Glutamatergic neuron (in vitro differentiated cells): Measurements from ENCODE around the gene ABCA1. TPM values are rescaled to one million over a fixed set of nuclear protein-coding genes. Genes with fewer than 3 reads are reported as not detected.
A peak's percentile ranks its signal among the peaks of the same experiment; 100 is the strongest.

ENCODE experiments used
- DNase-seq: peaks from one replicate; pipeline ENCODE4 v3.0.0; 2022
- H3K27ac Mint-ChIP-seq: one replicate; pipeline ENCODE4 v1.8.0; 2020; ENCODE audit warnings: mild to moderate bottlenecking, mixed read lengths, inconsistent platforms; ENCODE audit not compliant: unreplicated experiment
- H3K27me3 Mint-ChIP-seq: one replicate; pipeline ENCODE4 v1.8.0; 2020; ENCODE audit warnings: mild to moderate bottlenecking, moderate library complexity, mixed read lengths, inconsistent platforms; ENCODE audit not compliant: unreplicated experiment
- H3K36me3 Mint-ChIP-seq: one replicate; pipeline ENCODE4 v1.8.0; 2020; ENCODE audit warnings: mild to moderate bottlenecking, mixed read lengths, inconsistent platforms; ENCODE audit not compliant: unreplicated experiment
- H3K4me1 Mint-ChIP-seq: one replicate; pipeline ENCODE4 v1.8.0; 2020; ENCODE audit warnings: mild to moderate bottlenecking, low read depth, mixed read lengths, inconsistent platforms; ENCODE audit not compliant: unreplicated experiment
- H3K4me3 Mint-ChIP-seq: one replicate; pipeline ENCODE4 v1.8.0; 2020; ENCODE audit warnings: mild to moderate bottlenecking, mixed read lengths, inconsistent platforms; ENCODE audit not compliant: unreplicated experiment
- H3K9me3 Mint-ChIP-seq: one replicate; pipeline ENCODE4 v1.8.0; 2020; ENCODE audit warnings: mild to moderate bottlenecking, moderate library complexity, mixed read lengths, inconsistent platforms; ENCODE audit not compliant: unreplicated experiment
- CTCF ChIP-seq: fragments of 200-600 bp; sonication (generic); IDR thresholded peaks from one replicate; pipeline ENCODE4 v1.5.0; 2021; ENCODE audit not compliant: partially characterized antibody, unreplicated experiment
- total RNA-seq: library from RNA; stranded (reverse); fragmentation: NEBNext Ultra II Directional; extraction: Animal tissue kit (Norgen Biotek cat#: 25700); gene quantifications from one replicate; pipeline ENCODE4 v1.2.1, GENCODE V29; 2021; ENCODE audit not compliant: unreplicated experiment

ABCA1 gene
- total RNA-seq, 1 donor from 2014 or later: 146 TPM

- Mint-ChIP-seq H3K27me3 (peaks cover 3% of the 10 kb centered on the region), H3K4me1 (peaks cover 55% of the 10 kb centered on the region), H3K27ac (peak overlapping the region; percentile 80), H3K4me3 (peak overlapping the region; percentile 48), H3K36me3 (no peaks in the 10 kb centered on the region), H3K9me3 (peaks cover 9% of the 10 kb centered on the region)
- DNase-seq: no peak
- no peak for TF ChIP-seq CTCF
Measured at GRCh38 chr9:104914466-104914865, 13.5 kb downstream of the ABCA1 start.

- Mint-ChIP-seq H3K36me3 (no peaks in the 10 kb centered on the region), H3K27me3 (peaks cover 3% of the 10 kb centered on the region), H3K27ac (peak overlapping the region; percentile 24), H3K9me3 (peaks cover 9% of the 10 kb centered on the region), H3K4me1 (peaks cover 60% of the 10 kb centered on the region), H3K4me3 (peak overlapping the region; percentile 53)
- TF ChIP-seq CTCF: no peak
- DNase-seq: no peak
Measured at GRCh38 chr9:104912606-104913005, 15.3 kb downstream of the ABCA1 start.

GRCh38 chr9:104911032-104911607, 16.8 kb downstream of the ABCA1 start:
- Mint-ChIP-seq H3K27me3 (peaks cover 3% of the 10 kb centered on the region), H3K4me3 (no peak overlapping the region), H3K4me1 (peaks cover 65% of the 10 kb centered on the region), H3K27ac (no peak overlapping the region), H3K36me3 (no peaks in the 10 kb centered on the region), H3K9me3 (peaks cover 9% of the 10 kb centered on the region)
- no peak for DNase-seq
- no peak for TF ChIP-seq CTCF

GRCh38 chr9:104907278-104907951, 20.5 kb downstream of the ABCA1 start:
- no peak for DNase-seq
- Mint-ChIP-seq H3K27me3 (peaks cover 2% of the 10 kb centered on the region), H3K4me1 (peaks cover 67% of the 10 kb centered on the region), H3K9me3 (peaks cover 3% of the 10 kb centered on the region), H3K4me3 (peak overlapping the region; percentile 46), H3K36me3 (no peaks in the 10 kb centered on the region), H3K27ac (no peak overlapping the region)
- no peak for TF ChIP-seq CTCF

- Mint-ChIP-seq H3K4me3 (peak overlapping the region; percentile 3), H3K4me1 (peaks cover 63% of the 10 kb centered on the region)
- DNase-seq: no peak
Measured at GRCh38 chr9:104906441-104907277, 21.3 kb downstream of the ABCA1 start.

More at GRCh38 chr9:104906441-104907277, 21.3 kb downstream of the ABCA1 start:
- Mint-ChIP-seq H3K27ac (no peak overlapping the region), H3K36me3 (no peaks in the 10 kb centered on the region), H3K27me3 (peaks cover 2% of the 10 kb centered on the region), H3K9me3 (peaks cover 3% of the 10 kb centered on the region)
- no peak for TF ChIP-seq CTCF
